ENCODE results near the gene SEC22C.

Gene SEC22C

DNA sequence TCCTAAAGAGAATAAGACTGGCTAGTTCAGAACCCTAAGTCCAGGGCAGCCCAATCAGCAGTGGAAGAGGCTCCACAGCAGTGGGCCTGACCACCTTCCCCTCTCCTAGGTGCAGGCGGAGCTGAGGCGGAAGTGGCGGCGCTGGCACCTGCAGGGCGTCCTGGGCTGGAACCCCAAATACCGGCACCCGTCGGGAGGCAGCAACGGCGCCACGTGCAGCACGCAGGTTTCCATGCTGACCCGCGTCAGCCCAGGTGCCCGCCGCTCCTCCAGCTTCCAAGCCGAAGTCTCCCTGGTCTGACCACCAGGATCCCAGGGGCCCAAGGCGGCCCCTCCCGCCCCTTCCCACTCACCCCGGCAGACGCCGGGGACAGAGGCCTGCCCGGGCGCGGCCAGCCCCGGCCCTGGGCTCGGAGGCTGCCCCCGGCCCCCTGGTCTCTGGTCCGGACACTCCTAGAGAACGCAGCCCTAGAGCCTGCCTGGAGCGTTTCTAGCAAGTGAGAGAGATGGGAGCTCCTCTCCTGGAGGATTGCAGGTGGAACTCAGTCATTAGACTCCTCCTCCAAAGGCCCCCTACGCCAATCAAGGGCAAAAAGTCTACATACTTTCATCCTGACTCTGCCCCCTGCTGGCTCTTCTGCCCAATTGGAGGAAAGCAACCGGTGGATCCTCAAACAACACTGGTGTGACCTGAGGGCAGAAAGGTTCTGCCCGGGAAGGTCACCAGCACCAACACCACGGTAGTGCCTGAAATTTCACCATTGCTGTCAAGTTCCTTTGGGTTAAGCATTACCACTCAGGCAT lies 45.6 kb downstream of the SEC22C start:
- TF ChIP-seq, protein P1, sequence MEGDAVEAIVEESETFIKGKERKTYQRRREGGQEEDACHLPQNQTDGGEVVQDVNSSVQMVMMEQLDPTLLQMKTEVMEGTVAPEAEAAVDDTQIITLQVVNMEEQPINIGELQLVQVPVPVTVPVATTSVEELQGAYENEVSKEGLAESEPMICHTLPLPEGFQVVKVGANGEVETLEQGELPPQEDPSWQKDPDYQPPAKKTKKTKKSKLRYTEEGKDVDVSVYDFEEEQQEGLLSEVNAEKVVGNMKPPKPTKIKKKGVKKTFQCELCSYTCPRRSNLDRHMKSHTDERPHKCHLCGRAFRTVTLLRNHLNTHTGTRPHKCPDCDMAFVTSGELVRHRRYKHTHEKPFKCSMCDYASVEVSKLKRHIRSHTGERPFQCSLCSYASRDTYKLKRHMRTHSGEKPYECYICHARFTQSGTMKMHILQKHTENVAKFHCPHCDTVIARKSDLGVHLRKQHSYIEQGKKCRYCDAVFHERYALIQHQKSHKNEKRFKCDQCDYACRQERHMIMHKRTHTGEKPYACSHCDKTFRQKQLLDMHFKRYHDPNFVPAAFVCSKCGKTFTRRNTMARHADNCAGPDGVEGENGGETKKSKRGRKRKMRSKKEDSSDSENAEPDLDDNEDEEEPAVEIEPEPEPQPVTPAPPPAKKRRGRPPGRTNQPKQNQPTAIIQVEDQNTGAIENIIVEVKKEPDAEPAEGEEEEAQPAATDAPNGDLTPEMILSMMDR (conservative IDR thresholded peaks at IDR 0.05; ENCODE audit: low read depth, low read length): peak; percentile 60
- no peak for DNase-seq (ENCODE audit: low read depth)

DNA sequence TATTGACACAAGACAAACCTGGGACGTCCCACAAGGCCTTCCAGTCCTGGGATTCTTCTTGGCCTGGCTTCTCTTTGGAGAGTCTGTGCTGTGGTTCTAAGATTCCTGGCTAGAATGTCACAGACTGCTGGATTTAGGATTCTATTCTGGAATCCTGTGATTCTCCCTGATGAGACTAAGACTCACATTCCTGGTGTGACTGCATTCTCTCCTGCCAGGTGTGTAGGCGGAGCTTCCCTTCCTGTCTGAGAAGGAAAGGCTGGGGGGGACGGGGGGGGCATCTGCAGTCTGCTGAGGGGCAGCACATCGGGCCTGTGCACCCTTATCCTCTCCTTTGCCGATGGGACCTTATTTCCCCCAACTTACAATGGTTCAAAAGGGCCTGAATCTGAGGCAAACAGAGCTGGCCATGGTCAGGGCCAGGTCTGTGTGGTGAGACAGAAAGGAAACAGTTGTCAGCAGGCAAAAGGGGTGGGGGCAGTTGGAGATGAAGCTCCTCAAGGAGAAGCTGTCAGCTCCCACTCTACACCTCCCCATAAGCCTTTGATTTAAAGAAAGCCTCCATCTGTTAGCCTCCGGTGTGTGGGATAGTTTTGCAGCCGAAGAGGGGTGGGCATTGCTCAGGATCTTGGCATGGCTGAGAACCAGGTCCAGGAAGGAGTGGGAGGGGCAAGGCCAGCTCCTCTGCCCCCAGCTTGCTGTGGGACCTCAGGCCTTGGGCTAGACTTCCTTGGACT lies 48.4 kb downstream of the SEC22C start:
- no peak overlapping the region for H3K4me3 ChIP-seq (ENCODE audit: low read length)
- no peak for DNase-seq (ENCODE audit: low read depth)
- TF ChIP-seq, protein P1 (conservative IDR thresholded peaks at IDR 0.05; ENCODE audit: low read depth, low read length): no peak

More for the DNA sequence above, 45.6 kb downstream of the SEC22C start:
- no peak overlapping the region for H3K4me3 ChIP-seq (ENCODE audit: low read length)

DNA sequence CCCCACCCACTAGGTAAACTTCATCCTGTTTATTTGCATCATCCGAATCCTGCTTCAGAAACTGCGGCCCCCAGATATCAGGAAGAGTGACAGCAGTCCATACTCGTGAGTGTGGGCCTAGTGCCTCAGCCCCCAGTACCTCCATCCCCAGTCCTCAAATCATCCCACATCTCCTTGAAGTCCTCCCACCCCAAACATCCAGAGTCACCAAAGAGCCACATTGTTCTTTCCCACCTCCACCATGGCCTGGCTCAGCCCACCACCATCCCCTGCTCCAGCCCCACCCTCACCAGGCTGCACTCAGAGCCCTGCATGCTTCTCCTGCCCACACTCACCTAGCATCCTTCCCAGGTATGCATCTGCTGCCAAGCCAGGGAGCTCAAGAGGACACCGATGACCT lies 49.5 kb downstream of the SEC22C start:
- H3K4me3 ChIP-seq (ENCODE audit: low read length): no peak overlapping the region
- no peak for DNase-seq (ENCODE audit: low read depth)
- TF ChIP-seq, protein P1 (conservative IDR thresholded peaks at IDR 0.05; ENCODE audit: low read depth, low read length): no peak

DNA sequence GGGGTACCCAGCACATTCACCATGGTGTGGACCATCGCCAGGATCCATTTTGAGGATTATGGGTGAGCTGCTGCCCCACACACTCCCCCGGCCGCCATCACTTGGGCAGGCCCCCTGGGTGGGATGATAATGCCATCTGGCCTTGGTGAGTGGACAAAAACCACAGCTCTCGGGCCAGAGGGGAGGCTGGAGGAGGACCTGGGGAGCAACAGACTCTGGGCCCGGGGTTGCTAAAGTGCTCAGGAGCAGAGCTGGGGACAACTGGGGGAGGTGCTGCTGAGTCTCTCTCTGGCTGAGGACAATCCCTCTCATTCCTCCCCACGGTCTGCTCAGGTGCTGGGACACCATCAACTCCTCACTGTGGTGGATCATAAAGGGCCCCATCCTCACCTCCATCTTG lies 50.3 kb downstream of the SEC22C start:
- DNase-seq (ENCODE audit: low read depth): no peak
- no peak overlapping the region for H3K4me3 ChIP-seq (ENCODE audit: low read length)
- TF ChIP-seq, protein P1 (conservative IDR thresholded peaks at IDR 0.05; ENCODE audit: low read depth, low read length): no peak

DNA sequence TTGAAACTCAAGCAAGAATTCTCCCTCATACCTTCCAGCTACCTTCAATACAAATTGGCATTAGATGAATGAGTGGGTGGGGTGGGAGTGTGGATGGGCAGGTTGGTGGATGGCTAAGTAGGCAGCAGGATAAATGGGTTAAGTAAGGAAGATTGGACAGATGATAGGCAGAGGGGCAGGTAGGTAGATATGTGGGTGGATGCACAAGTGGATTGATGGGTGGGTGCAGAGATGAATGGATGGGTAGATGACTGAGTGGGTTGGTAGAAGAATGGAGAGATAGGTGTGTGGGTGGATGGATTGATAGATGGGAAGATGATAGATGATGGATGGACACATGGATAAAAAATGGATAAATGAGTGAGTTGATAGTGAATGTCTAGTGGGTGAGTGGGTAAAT lies 51.7 kb downstream of the SEC22C start:
- TF ChIP-seq, protein P1 (conservative IDR thresholded peaks at IDR 0.05; ENCODE audit: low read depth, low read length): no peak
- DNase-seq (ENCODE audit: low read depth): no peak
- H3K4me3 ChIP-seq (ENCODE audit: low read length): no peak overlapping the region

DNA sequence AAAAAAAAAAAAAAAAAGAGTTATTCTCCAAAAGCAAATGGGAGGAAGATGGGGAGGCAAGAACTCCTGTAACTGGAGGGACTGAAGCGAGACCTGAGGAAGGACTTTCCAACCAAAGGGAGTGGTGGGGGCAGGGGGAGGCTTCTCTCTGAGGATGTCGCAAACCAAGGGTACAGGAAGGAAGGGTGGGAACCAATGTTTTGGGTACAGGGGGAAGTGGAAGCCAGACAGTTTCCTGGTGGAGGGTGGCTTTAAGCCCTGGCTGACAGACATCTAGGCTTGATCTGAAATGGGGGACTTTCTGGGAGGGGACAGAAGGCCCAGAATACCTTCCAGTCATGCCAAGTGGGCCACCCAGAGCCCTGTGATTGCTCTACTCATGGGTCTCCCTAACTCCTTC lies 52.3 kb downstream of the SEC22C start:
- TF ChIP-seq, protein P1 (conservative IDR thresholded peaks at IDR 0.05; ENCODE audit: low read depth, low read length): no peak
- no peak overlapping the region for H3K4me3 ChIP-seq (ENCODE audit: low read length)
- DNase-seq (ENCODE audit: low read depth): no peak

Measured in retinal pigment epithelial cell (primary cell).